ENCODE measurements around the gene CMC2. TPM values are rescaled to one million over a fixed set of nuclear protein-coding genes. Genes with fewer than 3 reads are reported as not detected.

Gene CMC2
- total and polyA plus RNA-seq, 7 experiments from 2014 or later, result 28.3 to 78.4 (median 45.8) TPM

DNA sequence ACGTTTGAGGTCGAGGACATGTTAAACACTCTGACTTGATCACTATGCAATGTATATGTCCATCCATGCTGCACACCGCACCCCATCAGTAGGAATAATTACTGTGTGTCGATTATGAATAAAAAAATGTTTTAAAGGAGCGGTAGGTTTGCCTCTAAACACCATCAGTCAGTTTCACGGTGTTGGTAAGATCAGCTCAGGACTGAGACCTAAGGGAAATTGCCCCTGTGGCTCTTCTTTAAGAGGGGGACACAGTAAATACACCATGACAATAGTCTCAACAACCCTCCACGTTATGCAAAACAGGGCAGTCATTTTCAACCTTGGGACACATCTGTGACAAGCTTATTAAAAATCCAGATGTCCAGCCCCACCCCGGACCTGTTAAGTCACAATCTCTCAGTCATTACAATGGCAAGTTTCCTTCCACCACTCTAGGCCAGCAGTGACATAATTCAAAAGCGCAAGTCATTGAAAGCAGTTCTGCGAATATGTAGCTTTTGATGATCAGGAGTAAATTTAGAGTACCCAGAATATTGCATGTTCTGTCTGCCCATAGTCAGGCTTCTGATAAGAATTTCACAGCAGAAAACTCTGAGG is 30.2 kb upstream of the CMC2 start:
- peaks cover 20 to 24% of the 10 kb centered on the region in 2 donors for H3K4me1 ChIP-seq (ENCODE audit: control insufficient read depth in 2 of 2, insufficient read depth in 2 of 2, low read length in 2 of 2)
- Mint-ChIP-seq H3K27me3 (no peaks in the 10 kb centered on the region), H3K9me3 (no peaks in the 10 kb centered on the region), H3K4me1 (peaks cover 16 to 47% (median 40%) of the 10 kb centered on the region in 7 donors), H3K27ac (peak overlapping the region; percentile 29 to 87 (median 73)), H3K4me3 (peak overlapping the region; percentile 79 to 92 (median 89)), H3K36me3 (peaks cover 0 to 23% (median 10%) of the 10 kb centered on the region in 5 donors)
- DNase-seq (no peak), ATAC-seq (no peak)
- ChIA-PET POLR2A (interaction anchor here (0.7 to 5.3 kb wide), 3 partner anchors 31 to 62 kb away, joined by 3 to 61 read pairs (median 13); partner anchors contain the start of genes C16orf46, CENPN and CMC2), CTCF (interaction anchor here (1.1 to 4.5 kb wide), 6 partner anchors 17 to 682 kb away, joined by 3 to 51 read pairs (median 6); partner anchors contain the start of gene C16orf46)
- peaks cover 0 to 8% (median 4%) of the 10 kb centered on the region in 3 experiments for H3K36me3 ChIP-seq (ENCODE audit: control insufficient read depth in 2 of 3, insufficient read depth in 3 of 3, low read length in 3 of 3)
- peak overlapping the region; percentile 52 for H3K4me3 ChIP-seq (ENCODE audit: low read length)
- H3K27ac ChIP-seq (ENCODE audit: low read depth, low read length), result peak overlapping the region; percentile 69
- no peaks in the 10 kb centered on the region for H3K9me3 ChIP-seq (ENCODE audit: control insufficient read depth in 2 of 3, low read length in 3 of 3)
- no peaks in the 10 kb centered on the region for H3K27me3 ChIP-seq (ENCODE audit: control insufficient read depth in 2 of 2, insufficient read depth in 2 of 2, low read length in 2 of 2)
- intact Hi-C loops (cut with micrococcal nuclease), result loop anchor here (5.0 kb wide), 2 partner anchors 175 to 700 kb away; no protein-coding TSS in a partner anchor

DNA sequence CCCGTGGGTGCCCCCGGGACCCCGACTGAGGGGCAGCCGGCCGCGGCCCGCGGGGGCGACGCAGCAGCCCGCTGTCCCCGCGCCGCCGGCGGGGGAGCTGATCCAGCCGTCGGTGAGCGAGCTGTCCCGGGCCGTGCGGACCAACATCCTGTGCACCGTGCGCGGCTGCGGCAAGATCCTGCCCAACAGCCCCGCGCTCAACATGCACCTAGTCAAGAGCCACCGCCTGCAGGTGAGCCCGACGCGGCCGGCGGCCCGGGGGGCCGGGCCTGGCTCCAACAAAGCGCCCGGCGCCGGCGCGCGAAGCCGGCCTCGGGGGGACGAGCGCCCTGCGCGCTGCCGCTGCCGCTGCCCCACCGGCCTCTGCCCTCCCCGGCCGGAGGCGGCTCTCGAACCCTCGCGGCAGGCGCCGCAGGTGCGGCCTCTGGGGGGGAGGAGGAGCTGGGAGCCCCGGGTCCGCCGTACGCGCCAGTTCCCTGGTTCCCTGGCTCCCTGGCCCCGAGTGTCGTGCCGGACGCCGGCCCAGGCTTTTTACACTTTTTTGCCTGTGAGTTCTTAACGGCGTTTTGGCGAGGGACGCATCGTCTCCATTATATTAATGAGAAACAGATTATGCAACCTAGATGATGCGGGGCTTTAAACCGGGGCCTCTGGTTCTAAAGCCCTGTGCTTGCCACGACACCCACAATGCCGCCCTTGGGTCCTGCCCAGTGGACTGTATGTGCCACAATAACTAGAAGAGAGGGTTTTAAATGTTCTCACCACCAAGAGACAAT is 29.5 kb upstream of the CMC2 start:
- H3K27me3 ChIP-seq (ENCODE audit: control insufficient read depth in 2 of 2, insufficient read depth in 2 of 2, low read length in 2 of 2), result no peaks in the 10 kb centered on the region

DNA sequence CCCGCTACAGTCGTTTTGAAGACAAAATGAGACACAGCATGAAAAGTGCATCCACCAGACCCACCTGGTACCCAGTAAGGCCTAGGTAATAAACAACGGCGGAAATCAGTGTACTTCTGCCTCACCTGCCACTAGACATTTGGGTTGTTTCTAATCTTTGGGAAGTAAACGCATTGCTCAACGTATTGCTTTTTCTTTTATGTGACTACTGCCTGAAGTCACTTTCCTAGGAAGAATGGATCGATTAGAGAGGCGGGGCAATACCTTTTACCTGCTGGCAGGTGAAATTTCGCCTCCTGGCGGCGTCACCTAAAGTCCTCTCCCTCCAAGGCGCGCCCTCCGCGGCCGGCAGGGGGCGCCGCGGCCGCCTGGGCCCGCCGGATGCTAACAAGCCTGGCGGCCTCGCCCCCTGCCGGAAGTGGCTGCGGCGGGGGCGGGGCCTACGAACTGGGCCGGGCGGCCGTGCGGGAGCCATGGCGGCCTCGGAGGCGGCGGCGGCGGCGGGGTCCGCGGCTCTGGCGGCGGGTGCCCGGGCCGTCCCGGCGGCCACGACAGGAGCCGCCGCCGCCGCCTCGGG is 28.8 kb upstream of the CMC2 start, which contains the start of gene ATMIN:
Gene ATMIN, plus strand, starts transcription at position 445 of the 577 bp plus-strand sequence. Its CDS starts 29 bp downstream, at position 474.
- Mint-ChIP-seq H3K4me1 (peaks cover 16 to 44% (median 39%) of the 10 kb centered on the region in 7 donors), H3K27ac (peak within 1 kb of the TSS; percentile 29 to 87 (median 77)), H3K36me3 (peaks cover 0 to 21% (median under 1%) of the 10 kb centered on the region in 5 donors), H3K27me3 (no peaks in the 10 kb centered on the region), H3K4me3 (peak within 1 kb of the TSS; percentile 79 to 92 (median 89)), H3K9me3 (no peaks in the 10 kb centered on the region)
- H3K27ac ChIP-seq (ENCODE audit: low read depth, low read length), result peak within 1 kb of the TSS; percentile 69
- peak within 1 kb of the TSS; percentile 52 for H3K4me3 ChIP-seq (ENCODE audit: low read length)
- peak; percentile 80 to 96 (median 90) for DNase-seq
- H3K4me1 ChIP-seq (ENCODE audit: control insufficient read depth in 2 of 2, insufficient read depth in 2 of 2, low read length in 2 of 2), result peaks cover 20 to 24% of the 10 kb centered on the region in 2 donors
- peak; percentile 100 for ATAC-seq
- CTCF ChIA-PET, result interaction anchor here (0.6 to 4.5 kb wide), 13 partner anchors 13 to 683 kb away, joined by 3 to 51 read pairs (median 4); partner anchors contain the start of genes C16orf46, CENPN and CMC2
- H3K27me3 ChIP-seq (ENCODE audit: control insufficient read depth in 2 of 2, insufficient read depth in 2 of 2, low read length in 2 of 2), result no peaks in the 10 kb centered on the region
- POLR2A ChIA-PET, result interaction anchor here (0.5 to 5.3 kb wide), 4 partner anchors 29 to 279 kb away, joined by 3 to 61 read pairs (median 8); partner anchors contain the start of genes C16orf46, CENPN, CMC2 and GAN
- no peaks in the 10 kb centered on the region for H3K9me3 ChIP-seq (ENCODE audit: control insufficient read depth in 2 of 3, low read length in 3 of 3)
- intact Hi-C loops (cut with micrococcal nuclease), result loop anchor here (1.0 to 5.0 kb wide), 8 partner anchors 28 to 703 kb away; partner anchors contain the start of genes CENPN (in 2 of the 2), GAN (in 2 of the 2) and GCSH (in 2 of the 2)
- no peaks in the 10 kb centered on the region for H3K36me3 ChIP-seq (ENCODE audit: control insufficient read depth in 2 of 3, insufficient read depth in 3 of 3, low read length in 3 of 3)

More for the DNA sequence above, 29.5 kb upstream of the CMC2 start:
- Mint-ChIP-seq H3K36me3 (peaks cover 0 to 21% (median 5%) of the 10 kb centered on the region in 5 donors), H3K4me3 (peak overlapping the region; percentile 79 to 92 (median 89)), H3K27ac (peak overlapping the region in 8 of 9 donors; percentile 43 to 87 (median 75)), H3K4me1 (peaks cover 16 to 47% (median 40%) of the 10 kb centered on the region in 7 donors), H3K27me3 (no peaks in the 10 kb centered on the region), H3K9me3 (no peaks in the 10 kb centered on the region)
- intact Hi-C loops (cut with micrococcal nuclease), result loop anchor here (1.0 to 5.0 kb wide), 8 partner anchors 29 to 702 kb away; partner anchors contain the start of genes CENPN (in 2 of the 2), GAN (in 2 of the 2) and GCSH (in 2 of the 2)
- DNase-seq, result peak in 3 of 9 donors; percentile 12 to 34 (median 25)
- peak overlapping the region; percentile 69 for H3K27ac ChIP-seq (ENCODE audit: low read depth, low read length)
- no peaks in the 10 kb centered on the region for H3K9me3 ChIP-seq (ENCODE audit: control insufficient read depth in 2 of 3, low read length in 3 of 3)
- CTCF ChIA-PET, result interaction anchor here (0.6 to 4.5 kb wide), 12 partner anchors 14 to 683 kb away, joined by 3 to 51 read pairs (median 4); partner anchors contain the start of genes C16orf46, CENPN and CMC2
- peak; percentile 65 for ATAC-seq
- peak overlapping the region; percentile 52 for H3K4me3 ChIP-seq (ENCODE audit: low read length)
- peaks cover 0 to under 1% (median 0%) of the 10 kb centered on the region in 3 experiments for H3K36me3 ChIP-seq (ENCODE audit: control insufficient read depth in 2 of 3, insufficient read depth in 3 of 3, low read length in 3 of 3)
- POLR2A ChIA-PET, result interaction anchor here (0.7 to 5.3 kb wide), 4 partner anchors 30 to 279 kb away, joined by 3 to 61 read pairs (median 8); partner anchors contain the start of genes C16orf46, CENPN, CMC2 and GAN
- peaks cover 20 to 24% of the 10 kb centered on the region in 2 donors for H3K4me1 ChIP-seq (ENCODE audit: control insufficient read depth in 2 of 2, insufficient read depth in 2 of 2, low read length in 2 of 2)

DNA sequence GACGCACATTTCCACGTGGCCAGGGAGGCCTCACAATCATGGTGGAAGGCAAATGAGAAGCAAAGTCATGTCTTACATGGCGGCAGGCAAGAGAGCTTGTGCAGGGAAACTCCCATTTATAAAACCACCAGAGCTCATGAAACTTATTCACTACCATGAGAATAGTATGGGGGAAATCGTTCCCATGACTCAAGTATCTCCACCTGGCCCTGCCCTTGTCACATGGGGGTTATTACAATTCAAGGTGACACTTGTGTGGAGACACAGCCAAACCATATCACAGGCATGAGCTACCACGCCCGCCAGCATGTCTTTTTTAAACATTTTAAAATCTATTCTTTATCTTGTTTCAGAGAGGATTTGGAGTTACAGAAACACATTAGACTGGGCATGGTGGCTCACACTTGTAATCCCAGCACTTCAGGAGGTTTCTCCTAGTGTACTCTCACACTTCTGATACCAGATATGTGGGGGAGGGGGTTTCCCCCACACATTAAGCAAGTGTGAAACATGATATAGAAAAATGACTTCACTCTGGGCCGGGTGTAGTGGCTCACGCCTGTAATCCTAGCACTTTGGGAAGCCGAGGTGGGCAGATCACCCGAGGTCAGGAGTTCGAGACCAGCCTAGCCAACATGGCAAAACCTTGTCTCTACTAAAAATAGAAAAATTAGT is 23.4 kb upstream of the CMC2 start:
- Histone ChIP-seq H3K9me3 (ENCODE audit: control insufficient read depth in 2 of 3, low read length in 3 of 3) (no peaks in the 10 kb centered on the region), H3K36me3 (ENCODE audit: control insufficient read depth in 2 of 3, insufficient read depth in 3 of 3, low read length in 3 of 3) (no peaks in the 10 kb centered on the region), H3K4me1 (ENCODE audit: control insufficient read depth in 2 of 2, insufficient read depth in 2 of 2, low read length in 2 of 2) (peaks cover 0 to under 1% of the 10 kb centered on the region in 2 donors), H3K4me3 (ENCODE audit: low read length) (no peak overlapping the region), H3K27ac (ENCODE audit: low read depth, low read length) (no peak overlapping the region), H3K27me3 (ENCODE audit: control insufficient read depth in 2 of 2, insufficient read depth in 2 of 2, low read length in 2 of 2) (no peaks in the 10 kb centered on the region)
- ATAC-seq (no peak), DNase-seq (no peak)
- Mint-ChIP-seq H3K4me1 (peaks cover 0 to 4% (median 0%) of the 10 kb centered on the region in 7 donors), H3K4me3 (no peak overlapping the region), H3K27ac (no peak overlapping the region), H3K36me3 (peaks cover 0 to 26% (median 10%) of the 10 kb centered on the region in 5 donors), H3K27me3 (no peaks in the 10 kb centered on the region), H3K9me3 (no peaks in the 10 kb centered on the region)
- intact Hi-C loops (cut with micrococcal nuclease), result no loop called here
- ChIA-PET CTCF (no interaction called here), POLR2A (no interaction called here)

DNA sequence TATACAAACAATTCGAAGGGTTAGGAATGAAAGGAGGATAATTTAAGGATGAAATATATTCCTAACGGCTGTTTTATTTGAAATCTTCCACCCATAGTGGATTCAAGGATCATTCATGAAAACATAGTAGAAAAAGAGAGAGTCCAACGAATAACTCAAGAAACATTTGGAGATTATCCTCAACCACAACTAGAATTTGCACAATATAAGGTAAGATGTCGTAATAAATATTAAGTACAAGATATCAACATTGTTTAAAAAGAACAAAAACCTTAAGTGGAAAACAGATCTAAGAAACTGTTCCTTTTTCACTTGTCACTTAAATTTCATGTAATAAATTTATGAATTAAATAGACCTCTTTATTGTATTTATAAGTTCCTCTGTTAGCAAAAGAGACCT is 19.7 kb upstream of the CMC2 start:
- Histone ChIP-seq H3K36me3 (ENCODE audit: control insufficient read depth in 2 of 3, insufficient read depth in 3 of 3, low read length in 3 of 3) (no peaks in the 10 kb centered on the region), H3K9me3 (ENCODE audit: control insufficient read depth in 2 of 3, low read length in 3 of 3) (no peaks in the 10 kb centered on the region), H3K4me3 (ENCODE audit: low read length) (no peak overlapping the region), H3K4me1 (ENCODE audit: control insufficient read depth in 2 of 2, insufficient read depth in 2 of 2, low read length in 2 of 2) (no peaks in the 10 kb centered on the region), H3K27ac (ENCODE audit: low read depth, low read length) (no peak overlapping the region), H3K27me3 (ENCODE audit: control insufficient read depth in 2 of 2, insufficient read depth in 2 of 2, low read length in 2 of 2) (no peaks in the 10 kb centered on the region)
- POLR2A ChIA-PET, result no interaction called here
- CTCF ChIA-PET, result interaction anchor here (0.7 kb wide), 1 partner anchor 595 kb away, joined by 6 read pairs; no protein-coding TSS in a partner anchor
- H3K9me3 Mint-ChIP-seq, result no peaks in the 10 kb centered on the region
- H3K4me3 Mint-ChIP-seq, result no peak overlapping the region
- peaks cover 0 to 28% (median 10%) of the 10 kb centered on the region in 5 donors for H3K36me3 Mint-ChIP-seq
- ATAC-seq, result no peak
- intact Hi-C loops (cut with micrococcal nuclease), result no loop called here
- H3K27ac Mint-ChIP-seq, result no peak overlapping the region
- no peak for DNase-seq
- no peaks in the 10 kb centered on the region for H3K4me1 Mint-ChIP-seq
- no peaks in the 10 kb centered on the region for H3K27me3 Mint-ChIP-seq
